ENCODE measurements around the gene RNF20. TPM values are rescaled to one million over a fixed set of nuclear protein-coding genes. Genes with fewer than 3 reads are reported as not detected.
"Not testable (repeated sequence)": the region's sequence is repeated elsewhere in the genome, so short reads cannot be mapped to it uniquely, and the experiment has no call there.

Gene RNF20
- polyA plus RNA-seq, 4 donors = 55.7 to 70.4 (median 62.6) TPM

DNA sequence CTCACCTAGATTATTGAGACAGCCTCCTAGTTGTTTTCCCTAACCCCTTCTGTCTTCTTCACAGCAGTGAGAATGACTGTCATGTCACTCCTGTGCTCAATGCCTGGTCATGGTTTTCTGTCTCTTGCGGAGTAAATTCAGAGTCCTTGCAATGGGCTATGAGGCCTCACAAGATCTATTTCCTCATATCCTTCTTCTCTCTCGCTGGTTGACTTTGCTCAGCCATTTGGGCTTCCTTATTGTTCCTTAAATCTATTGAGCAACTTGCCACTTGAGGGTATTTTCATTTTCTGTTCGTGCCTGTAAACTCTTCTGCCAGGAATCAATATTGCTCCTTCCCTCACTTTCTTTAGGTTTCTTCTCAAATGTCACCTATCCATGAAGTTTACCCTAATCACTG is 52.1 kb downstream of the RNF20 start:
- no peak for DNase-seq (ENCODE audit: low read depth in 4 of 4, low spot score in 3 of 4)

DNA sequence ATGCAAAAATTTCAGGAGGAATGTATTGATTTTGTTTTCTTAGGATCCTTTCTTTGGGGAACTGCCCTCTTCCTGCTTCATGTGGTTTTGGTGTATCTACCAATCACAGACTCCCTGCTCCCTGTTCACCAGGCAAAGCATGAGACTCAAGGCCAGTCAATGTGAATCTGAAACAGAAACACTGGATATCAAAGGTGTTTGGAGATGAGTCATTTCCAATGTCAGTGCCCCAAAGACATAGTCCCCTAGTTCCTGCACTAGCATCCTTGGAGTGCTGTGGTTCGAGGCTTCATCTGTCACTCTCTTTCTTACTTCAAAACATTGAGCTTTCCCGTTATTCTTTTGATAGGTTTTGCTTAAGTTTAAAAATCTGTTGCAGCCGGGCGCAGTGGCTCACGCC is 53.0 kb downstream of the RNF20 start:
- no peak for DNase-seq (ENCODE audit: low read depth in 4 of 4, low spot score in 3 of 4)

DNA sequence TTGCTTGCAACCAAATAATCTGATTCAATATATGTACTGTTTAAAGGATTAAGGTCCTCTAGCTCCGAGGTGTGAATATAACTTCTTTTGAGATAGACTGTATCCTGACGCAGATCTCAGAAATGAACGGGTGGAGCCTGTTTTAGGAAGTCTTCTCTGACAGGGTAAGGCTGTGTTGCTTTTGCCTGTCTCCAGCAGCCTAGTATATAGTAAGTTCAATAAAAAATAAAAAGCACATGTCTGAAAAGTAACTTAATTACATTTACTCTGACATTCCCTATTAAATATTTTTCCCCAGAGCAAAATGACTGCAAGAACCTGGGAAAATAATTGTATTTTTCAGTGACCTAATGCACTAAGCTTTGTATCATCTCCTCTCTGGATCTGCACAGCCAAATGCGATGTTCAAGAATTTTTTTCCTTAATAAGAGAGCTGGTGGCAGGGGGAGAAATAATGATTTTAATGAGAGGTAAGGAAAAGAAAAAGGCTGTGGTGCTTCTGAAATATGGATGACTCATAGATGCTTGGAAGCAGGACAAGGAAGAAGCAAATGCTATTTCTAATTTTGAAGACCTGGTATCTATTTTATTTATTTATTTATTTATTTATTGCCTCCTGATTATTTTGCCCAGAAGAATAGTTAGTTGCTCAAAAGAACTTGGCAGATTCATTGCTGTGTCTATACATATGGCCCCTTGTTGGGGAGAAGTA is 53.8 kb downstream of the RNF20 start:
- DNase-seq (ENCODE audit: low read depth in 4 of 4, low spot score in 3 of 4) = no peak

DNA sequence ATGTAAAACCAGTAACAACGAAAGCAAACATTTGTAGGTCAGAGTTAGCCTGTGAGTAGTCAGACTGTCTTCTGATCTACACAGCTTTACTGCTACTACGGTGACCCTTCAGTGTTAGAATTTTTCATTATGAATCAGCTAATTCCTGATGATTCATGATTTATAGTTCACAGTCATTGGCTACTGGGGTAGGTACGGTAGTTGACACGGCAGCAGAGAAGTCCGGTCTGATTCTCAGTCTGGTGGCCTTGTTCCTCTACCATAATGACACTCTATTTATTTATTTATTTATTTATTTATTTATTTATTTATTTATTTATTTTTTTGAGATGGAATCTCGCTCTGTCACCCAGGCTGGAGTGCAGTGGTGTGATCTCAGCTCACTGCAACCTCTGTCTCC is 56.4 kb downstream of the RNF20 start:
- DNase-seq (ENCODE audit: low read depth in 4 of 4, low spot score in 3 of 4) = not testable (repeated sequence)

DNA sequence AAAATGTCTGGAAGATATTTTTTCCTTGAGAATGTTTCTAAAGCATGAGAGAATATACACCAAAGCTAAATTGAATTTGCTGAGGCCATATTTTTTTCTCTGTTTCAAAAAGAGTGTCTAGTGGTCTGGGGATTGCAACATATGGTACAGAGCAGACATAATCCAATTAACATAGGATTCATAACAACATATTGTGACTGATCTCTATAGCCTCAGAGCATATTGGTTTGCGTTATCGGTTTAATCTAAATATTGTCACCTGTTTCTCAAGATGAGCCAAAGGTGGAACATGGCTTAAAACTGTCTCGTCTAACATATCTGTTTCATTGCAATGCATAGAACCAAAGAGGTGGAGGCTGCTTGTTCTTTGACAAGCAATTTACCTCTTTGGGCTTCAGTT is 57.2 kb downstream of the RNF20 start:
- DNase-seq (ENCODE audit: low read depth in 4 of 4, low spot score in 3 of 4) = no peak

DNA sequence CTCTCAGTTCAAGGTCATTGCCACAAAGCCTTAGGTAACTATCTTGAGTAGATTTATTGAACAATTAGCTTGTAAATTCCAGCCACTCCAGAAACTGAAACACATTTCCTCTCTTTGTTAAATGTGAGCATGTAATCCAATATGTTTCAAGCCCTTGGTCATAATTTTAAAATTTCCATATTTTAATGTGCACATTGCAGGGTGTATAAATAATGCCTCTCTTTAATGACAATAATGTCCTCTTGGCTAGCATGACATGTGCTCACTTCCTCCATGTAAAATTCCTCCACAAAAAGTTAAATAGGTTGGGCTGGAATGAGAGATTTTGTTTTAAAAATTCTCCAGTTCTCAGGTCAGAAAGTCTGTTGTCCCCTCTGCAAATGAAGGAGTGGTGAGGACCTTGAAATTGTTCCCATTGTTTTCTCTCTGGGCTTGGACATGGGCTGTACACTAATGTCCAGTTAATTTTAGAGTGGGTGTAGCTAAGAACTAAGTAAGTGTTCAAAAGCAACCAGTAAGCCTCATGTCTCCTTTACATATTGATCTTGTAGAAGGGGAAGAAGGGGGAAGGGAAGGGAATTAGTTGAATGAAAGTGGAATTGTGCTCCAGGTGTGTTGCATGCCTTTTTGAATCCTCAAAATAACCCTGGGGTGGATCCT is 58.3 kb downstream of the RNF20 start:
- DNase-seq (ENCODE audit: low read depth in 4 of 4, low spot score in 3 of 4) = no peak

DNA sequence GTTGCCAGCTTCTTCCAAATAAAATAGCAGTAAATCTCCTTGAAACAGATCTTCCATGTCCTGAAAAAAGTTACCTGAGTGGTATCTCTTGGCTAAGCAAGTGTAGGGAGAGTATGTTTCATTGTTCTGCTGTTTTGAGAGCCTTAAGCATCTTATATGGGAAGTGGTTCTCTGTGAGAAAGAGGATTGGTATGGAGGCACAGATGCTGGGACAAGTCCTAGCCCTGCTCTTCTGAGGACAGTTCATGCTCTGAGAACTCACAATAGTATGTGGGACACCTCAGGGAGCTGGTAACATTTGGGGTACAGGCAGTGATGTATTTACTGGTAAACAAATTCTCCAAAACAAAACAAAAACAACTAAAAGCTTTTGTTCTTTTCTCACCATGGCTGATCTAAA is 59.1 kb downstream of the RNF20 start:
- no peak for DNase-seq (ENCODE audit: low read depth in 4 of 4, low spot score in 3 of 4)

DNA sequence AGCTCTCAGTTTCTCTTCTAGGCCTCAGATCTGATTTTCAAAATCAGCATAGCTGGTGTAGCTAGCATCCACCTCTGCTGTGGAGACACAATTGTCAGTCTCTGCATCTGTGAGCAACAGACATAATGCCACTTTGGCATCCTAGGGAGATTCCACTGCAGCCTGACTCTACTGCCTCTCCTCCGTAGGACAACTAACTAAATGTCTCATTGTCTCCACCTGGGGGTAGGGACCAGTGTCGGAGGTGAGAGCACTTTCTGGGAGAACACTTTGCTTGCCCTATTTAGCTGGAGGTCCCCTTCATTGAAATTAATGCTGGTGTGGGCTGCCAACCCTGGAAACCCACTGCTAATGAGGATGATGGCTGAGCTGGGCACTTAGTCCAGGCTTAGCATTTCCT is 59.7 kb downstream of the RNF20 start:
- DNase-seq (ENCODE audit: low read depth in 4 of 4, low spot score in 3 of 4) = no peak

DNA sequence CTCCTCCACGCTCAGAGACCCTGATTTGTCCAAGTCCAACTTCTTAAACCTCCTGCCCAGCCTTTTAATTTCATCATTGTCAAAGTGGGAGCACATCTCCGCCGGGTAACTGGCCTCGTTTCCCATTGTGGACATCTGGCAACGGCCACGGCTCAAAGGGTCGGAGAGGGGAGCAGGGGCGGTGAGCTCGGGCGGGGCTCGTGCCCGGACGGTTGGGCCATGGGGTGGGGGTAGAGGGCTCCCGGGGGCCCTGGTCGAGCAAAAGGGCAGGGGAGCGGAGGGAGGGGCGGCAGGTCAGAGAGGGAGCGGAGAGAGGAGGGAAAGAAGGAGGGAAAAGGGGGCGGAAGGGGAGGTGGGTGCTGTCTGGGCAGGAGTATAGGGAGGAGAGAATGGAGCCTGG is 61.1 kb downstream of the RNF20 start, which contains the start of gene PPP3R2:
Gene PPP3R2 (minus strand): TSS at position 174 of the 400 bp plus-strand sequence. CDS start 48 bp downstream, at position 126.
- DNase-seq (ENCODE audit: low read depth in 4 of 4, low spot score in 3 of 4) = no peak

DNA sequence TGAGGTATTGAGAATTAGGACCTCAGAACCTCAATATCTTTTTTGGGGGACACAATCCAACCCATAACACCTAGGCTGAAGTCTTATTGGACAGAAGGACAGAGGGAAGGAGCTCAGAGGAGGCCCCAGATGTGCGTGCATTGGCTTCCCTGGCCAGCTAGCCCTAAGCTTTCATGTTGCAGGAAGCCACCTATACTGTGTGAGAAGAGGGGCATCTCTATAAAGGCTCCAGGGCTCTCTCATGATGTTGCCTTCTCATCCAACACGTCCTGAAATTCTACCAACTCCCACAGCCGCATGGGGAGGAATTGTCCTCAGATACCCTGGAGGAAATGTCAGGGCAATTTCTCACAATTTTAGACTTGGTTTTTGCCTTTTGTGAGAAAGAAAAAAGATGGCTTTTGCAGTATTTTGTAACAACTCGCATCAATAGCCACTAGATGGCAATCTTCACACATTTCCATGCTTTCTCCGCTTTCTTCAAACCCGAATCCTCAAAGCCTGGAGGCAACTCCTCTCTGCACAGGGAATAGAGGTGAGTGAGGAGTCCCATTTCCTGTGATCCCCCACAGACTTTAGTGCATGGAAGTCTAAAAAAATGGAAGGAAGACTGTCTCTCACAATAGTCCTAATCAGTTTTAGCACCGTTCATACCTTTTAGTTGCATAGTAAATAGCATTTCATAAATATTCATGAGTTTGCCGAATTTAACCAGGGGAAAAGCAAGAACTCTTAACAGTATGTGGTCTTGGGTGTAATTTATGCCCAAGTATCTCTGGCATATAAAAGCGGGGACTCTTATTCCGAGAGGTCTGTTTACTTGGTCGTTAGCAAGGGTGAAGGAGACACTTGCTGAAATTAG is 68.5 kb downstream of the RNF20 start:
- peak in 3 of 4 donors; percentile 27 to 49 (median 42) for DNase-seq (ENCODE audit: low read depth in 4 of 4, low spot score in 3 of 4)

DNA sequence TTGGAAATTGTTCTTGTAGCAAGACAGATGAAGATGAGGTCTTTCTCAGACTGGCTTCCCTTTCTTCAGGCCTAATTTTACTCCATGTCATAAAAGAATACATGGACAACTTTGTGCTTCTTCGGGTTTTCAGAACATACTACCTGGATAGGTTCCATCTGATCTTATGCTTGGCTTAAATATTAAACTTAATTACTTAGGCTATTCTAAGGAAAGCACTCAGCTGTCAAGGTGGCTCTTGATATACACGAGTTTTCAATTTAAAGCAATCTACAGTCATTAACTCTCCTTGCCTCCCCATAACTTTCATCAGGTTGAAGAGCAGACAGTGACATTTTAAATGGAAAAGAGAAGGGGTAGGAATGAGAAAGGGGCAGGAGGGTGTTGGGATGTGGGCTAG is 70.6 kb downstream of the RNF20 start:
- DNase-seq (ENCODE audit: low read depth in 4 of 4, low spot score in 3 of 4) = no peak

DNA sequence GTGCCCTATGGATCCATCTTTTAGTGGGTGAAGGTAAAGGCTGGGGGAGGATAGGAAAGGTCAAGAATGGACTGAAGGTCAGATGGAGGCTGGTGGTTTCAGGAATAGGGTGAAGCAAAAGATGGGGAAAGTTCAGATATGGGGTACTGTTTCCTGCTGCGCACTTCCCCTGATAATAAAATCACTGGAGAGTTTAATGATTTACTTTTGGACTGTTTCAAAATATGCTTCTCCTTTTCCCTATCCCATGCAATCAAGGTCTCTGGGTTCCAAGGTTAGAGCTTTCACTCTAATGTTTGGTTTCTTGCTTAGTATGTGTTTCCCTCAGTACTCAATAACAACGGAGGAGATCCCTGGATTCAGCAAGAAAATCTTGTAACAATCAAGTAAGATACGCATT is 71.9 kb downstream of the RNF20 start:
- no peak for DNase-seq (ENCODE audit: low read depth in 4 of 4, low spot score in 3 of 4)

Other genes starting within 250 kb of the RNF20 start
- under 1 TPM; 0.07 to 0.35 (median 0.23) TPM for gene BAAT, start 148.8 kb upstream of the RNF20 start, polyA plus RNA-seq (ENCODE audit: insufficient read length in 4 of 4)
- gene MRPL50, start 135.2 kb upstream of the RNF20 start, polyA plus RNA-seq (ENCODE audit: insufficient read length in 4 of 4) = 10 to 100 TPM; 18.0 to 31.2 (median 24.4) TPM
- gene ZNF189, start 135.0 kb upstream of the RNF20 start, polyA plus RNA-seq (ENCODE audit: insufficient read length in 4 of 4) = 10 to 100 TPM; 34.3 to 46.6 (median 43.7) TPM
- gene ALDOB, start 98.1 kb upstream of the RNF20 start, polyA plus RNA-seq (ENCODE audit: insufficient read length in 4 of 4) = 100 to 1,000 TPM in 3 of 4 donors, 10 to 100 TPM in 1; 23.0 to 791 (median 590) TPM
- under 1 TPM; 0.04 to 0.17 (median 0.08) TPM for gene PPP3R2, start 61.1 kb downstream of the RNF20 start, polyA plus RNA-seq (ENCODE audit: insufficient read length in 4 of 4)
- 10 to 100 TPM in 1 of 4 donors, 1 to 10 TPM in 3; 1.6 to 28.0 (median 2.8) TPM for gene GRIN3A, start 204.8 kb downstream of the RNF20 start, polyA plus RNA-seq (ENCODE audit: insufficient read length in 4 of 4)